HEK293 (cell line): Measurements from ENCODE around the gene STOX2.
A peak's percentile ranks its signal among the peaks of the same experiment; 100 is the strongest.

Source experiments
- CTCF ChIA-PET: fragments of 350-600 bp; formaldehyde crosslinking; extraction: SDS; loops from one replicate; lab custom pipeline; 2021; ENCODE audit warnings: antibody characterized with exemption; lab: Yijun Ruan, JAX
- POLR2A ChIA-PET: fragments of 300-600 bp; formaldehyde crosslinking; extraction: SDS; loops from one replicate; lab custom pipeline; 2020; ENCODE audit warnings: antibody characterized with exemption, inconsistent platforms; lab: Yijun Ruan, JAX
- H3K27ac ChIP-seq: fragments of 200-500 bp; sonication (Bioruptor generic); 2 replicates; pipeline ENCODE4 v1.5.1; 2014; ENCODE audit warnings: low read depth, low read length, control low read depth, inconsistent platforms; ENCODE audit errors: extremely low read depth
- H3K36me3 ChIP-seq, 2 experiments: fragments of 200-500 bp in 1 of 2; sonication (Bioruptor generic) in 1 of 2; 1 replicate in 1 of 2; 2 replicates in 1 of 2; pipeline ENCODE4 v1.5.1; 2014 to 2017; ENCODE audit warnings: inconsistent platforms in 2 of 2, low read length in 2 of 2; ENCODE audit not compliant: control insufficient read depth in 2 of 2, insufficient read depth in 1 of 2
- H3K4me1 ChIP-seq: fragments of 200-500 bp; sonication (Bioruptor generic); 2 replicates; pipeline ENCODE4 v1.5.1; 2014; ENCODE audit warnings: mild to moderate bottlenecking, low read length, inconsistent platforms; ENCODE audit not compliant: control insufficient read depth, insufficient read depth
- H3K4me3 ChIP-seq: 2 replicates; pipeline ENCODE4 v1.5.1; 2011; ENCODE audit warnings: low read depth, mild to moderate bottlenecking, control low read depth, low read length, moderate library complexity
- H3K9me3 ChIP-seq: fragments of 200-500 bp; sonication (Bioruptor generic); 2 replicates; pipeline ENCODE4 v1.5.1; 2014; ENCODE audit warnings: low read depth, low read length, inconsistent platforms; ENCODE audit not compliant: control insufficient read depth, insufficient read depth
- BCL11A ChIP-seq: fragments of 450-650 bp; formaldehyde crosslinking; IDR thresholded peaks from 2 replicates; pipeline ENCODE4 v1.5.1; 2016; ENCODE audit warnings: low read depth, missing biosample characterization, missing genetic modification characterization
- CTCF ChIP-seq: fragments of 450-650 bp; formaldehyde crosslinking; IDR thresholded peaks from 2 replicates; pipeline ENCODE4 v1.5.1; 2016; ENCODE audit warnings: missing biosample characterization, missing genetic modification characterization
- ELK4 ChIP-seq: IDR thresholded peaks from 2 replicates; pipeline ENCODE4 v1.6.1; 2011; ENCODE audit warnings: mild to moderate bottlenecking, low read depth, low read length, borderline replicate concordance
- GLIS1 ChIP-seq: fragments of 450-650 bp; formaldehyde crosslinking; IDR thresholded peaks from 2 replicates; pipeline ENCODE4 v1.5.1; 2016; ENCODE audit warnings: missing biosample characterization, missing genetic modification characterization
- OSR2 ChIP-seq: fragments of 450-650 bp; formaldehyde crosslinking; IDR thresholded peaks from 2 replicates; pipeline ENCODE4 v1.5.1; 2016; ENCODE audit warnings: missing biosample characterization, missing genetic modification characterization
- SP7 ChIP-seq: fragments of 450-650 bp; formaldehyde crosslinking; IDR thresholded peaks from 2 replicates; pipeline ENCODE4 v1.5.1; 2016; ENCODE audit warnings: missing biosample characterization, missing genetic modification characterization
- TSHZ1 ChIP-seq: fragments of 450-650 bp; formaldehyde crosslinking; IDR thresholded peaks from 2 replicates; pipeline ENCODE4 v1.5.1; 2016; ENCODE audit warnings: missing biosample characterization, missing genetic modification characterization, borderline replicate concordance
- ZEB2 ChIP-seq: fragments of 450-650 bp; formaldehyde crosslinking; IDR thresholded peaks from 2 replicates; pipeline ENCODE4 v1.5.1; 2016; ENCODE audit warnings: missing biosample characterization, missing genetic modification characterization
- ZIC2 ChIP-seq: fragments of 450-650 bp; formaldehyde crosslinking; IDR thresholded peaks from 2 replicates; pipeline ENCODE4 v1.5.1; 2016; ENCODE audit warnings: missing biosample characterization, missing genetic modification characterization
- ZNF132 ChIP-seq: fragments of 450-650 bp; formaldehyde crosslinking; IDR thresholded peaks from 2 replicates; pipeline ENCODE4 v1.5.1; 2017; ENCODE audit warnings: missing biosample characterization, missing genetic modification characterization, borderline replicate concordance
- ZNF280C ChIP-seq: fragments of 450-650 bp; formaldehyde crosslinking; IDR thresholded peaks from 2 replicates; pipeline ENCODE4 v1.5.1; 2016; ENCODE audit warnings: missing biosample characterization, missing genetic modification characterization
- ZNF350 ChIP-seq: fragments of 450-650 bp; formaldehyde crosslinking; IDR thresholded peaks from 2 replicates; pipeline ENCODE4 v1.5.0; 2017; ENCODE audit warnings: missing biosample characterization, mild to moderate bottlenecking, missing genetic modification characterization
- ZNF362 ChIP-seq: fragments of 450-650 bp; formaldehyde crosslinking; IDR thresholded peaks from 2 replicates; pipeline ENCODE4 v1.5.1; 2016; ENCODE audit warnings: missing biosample characterization, missing genetic modification characterization
- ZNF48 ChIP-seq: fragments of 450-650 bp; formaldehyde crosslinking; IDR thresholded peaks from 2 replicates; pipeline ENCODE4 v1.5.1; 2016; ENCODE audit warnings: missing biosample characterization, missing genetic modification characterization
- ZNF623 ChIP-seq: fragments of 450-650 bp; formaldehyde crosslinking; IDR thresholded peaks from 2 replicates; pipeline ENCODE4 v1.5.1; 2016; ENCODE audit warnings: missing biosample characterization, missing genetic modification characterization
- ZNF624 ChIP-seq: fragments of 450-650 bp; formaldehyde crosslinking; IDR thresholded peaks from 2 replicates; pipeline ENCODE4 v1.5.1; 2017; ENCODE audit warnings: missing biosample characterization, missing genetic modification characterization
- ZNF626 ChIP-seq: fragments of 450-650 bp; sonication (Bioruptor Pico); formaldehyde crosslinking; IDR thresholded peaks from 2 replicates; pipeline ENCODE4 v1.5.1; 2018; ENCODE audit warnings: missing biosample characterization, missing genetic modification characterization, inconsistent platforms
- ZNF692 ChIP-seq: fragments of 450-650 bp; formaldehyde crosslinking; IDR thresholded peaks from 2 replicates; pipeline ENCODE4 v1.5.1; 2016; ENCODE audit warnings: missing biosample characterization, missing genetic modification characterization
- ZSCAN23 ChIP-seq: fragments of 450-650 bp; formaldehyde crosslinking; IDR thresholded peaks from 2 replicates; pipeline ENCODE4 v1.5.1; 2016; ENCODE audit warnings: missing biosample characterization, missing genetic modification characterization

Gene STOX2

GRCh38 chr4:183873409-183874185 lies 31.5 kb upstream of the STOX2 start (continued):
- no peak for TF ChIP-seq TSHZ1
- no peak for TF ChIP-seq ZSCAN23 (tag by site-specific recombination)
- no peak for TF ChIP-seq ZNF692 (tag by site-specific recombination)
- no peak for TF ChIP-seq BCL11A (tag by site-specific recombination)
- no peak for TF ChIP-seq SP7 (tag by site-specific recombination)
- TF ChIP-seq ZNF280C (tag by site-specific recombination): no peak

- no peaks in the 10 kb centered on the region for H3K9me3 ChIP-seq
- ChIA-PET POLR2A (interaction anchor here (1.1 kb wide), 1 partner anchor 32 kb away, joined by 5 read pairs; no protein-coding TSS in a partner anchor), CTCF (interaction anchor here (0.6 kb wide), 1 partner anchor 884 kb away, joined by 11 read pairs; no protein-coding TSS in a partner anchor)
- H3K4me3 ChIP-seq: no peak overlapping the region
- TF ChIP-seq OSR2 (tag by site-specific recombination) (0 out of 2 replicates have a peak, but pooled peaks have one; percentile 10), GLIS1 (no peak)
- no peaks in the 10 kb centered on the region for H3K36me3 ChIP-seq
- H3K27ac ChIP-seq: no peak overlapping the region
- H3K4me1 ChIP-seq: peaks cover 16% of the 10 kb centered on the region
Observed at GRCh38 chr4:183875251-183875825, 29.8 kb upstream of the STOX2 start.

- ChIA-PET POLR2A (interaction anchor here (0.5 to 1.1 kb wide), 2 partner anchors 31 to 277 kb away, joined by 4 to 5 read pairs; no protein-coding TSS in a partner anchor), CTCF (interaction anchor here (0.6 to 0.8 kb wide), 2 partner anchors 225 to 885 kb away, joined by 3 to 11 read pairs; no protein-coding TSS in a partner anchor)
- peaks cover 13% of the 10 kb centered on the region for H3K4me1 ChIP-seq
- peak overlapping the region; percentile 78 for H3K27ac ChIP-seq
- no peak overlapping the region for H3K4me3 ChIP-seq
- H3K9me3 ChIP-seq: no peaks in the 10 kb centered on the region
- H3K36me3 ChIP-seq: no peaks in the 10 kb centered on the region
- TF ChIP-seq ZNF624 (tag by site-specific recombination) (no peak), ZNF626 (tag by site-specific recombination) (no peak), ZNF48 (tag by site-specific recombination) (no peak), ZNF362 (no peak), ZEB2 (tag by site-specific recombination) (peak; percentile 94), ELK4 (no peak), ZNF623 (no peak), CTCF (tag by site-specific recombination) (no peak), ZNF350 (tag by site-specific recombination) (no peak), ZIC2 (tag by site-specific recombination) (peak; percentile 96), ZNF132 (tag by site-specific recombination) (no peak)
Observed at GRCh38 chr4:183876268-183876934, 28.7 kb upstream of the STOX2 start.
